GM23338 (cell line): ENCODE results near the gene ZNF83. TPM values are rescaled to one million over a fixed set of nuclear protein-coding genes. Genes with fewer than 3 reads are reported as not detected.

Source experiments
- ATAC-seq: fragments of 200-7000 bp; cut with Tn5 transposase; 3 replicates; pipeline ENCODE4 v1.9.1; 2020
- DNase-seq: peaks from one replicate; pipeline ENCODE4 v3.0.0-alpha.2; 2015; ENCODE audit warnings: low spot score
- H2AFZ ChIP-seq: fragments of 200-600 bp; sonication (generic); 2 replicates; pipeline ENCODE4 v1.8.0; 2016; ENCODE audit warnings: antibody characterized with exemption, mild to moderate bottlenecking, moderate library complexity
- H3F3A ChIP-seq: fragments of 200-600 bp; sonication (generic); replicated peaks from 2 replicates; pipeline ENCODE4 v1.8.0; 2017; ENCODE audit warnings: antibody characterized with exemption, mixed run types, low read depth
- H3K27ac ChIP-seq: fragments of 200-600 bp; sonication (generic); 2 replicates; pipeline ENCODE4 v1.6.1; 2016; ENCODE audit warnings: low read depth
- H3K27me3 ChIP-seq: fragments of 200-600 bp; sonication (generic); 2 replicates; pipeline ENCODE4 v1.8.0; 2016; ENCODE audit warnings: mild to moderate bottlenecking, mixed run types, moderate library complexity; ENCODE audit not compliant: insufficient read depth
- H3K36me3 ChIP-seq: fragments of 200-600 bp; sonication (generic); 2 replicates; pipeline ENCODE4 v1.8.0; 2016; ENCODE audit warnings: mild to moderate bottlenecking; ENCODE audit not compliant: insufficient read depth
- H3K4me1 ChIP-seq: fragments of 200-600 bp; sonication (generic); 2 replicates; pipeline ENCODE4 v1.8.0; 2016; ENCODE audit warnings: mild to moderate bottlenecking, moderate library complexity; ENCODE audit not compliant: insufficient read depth
- H3K4me2 ChIP-seq: fragments of 200-600 bp; sonication (generic); 2 replicates; pipeline ENCODE4 v1.7.1; 2017; ENCODE audit warnings: mixed run types
- H3K4me3 ChIP-seq: fragments of 200-600 bp; sonication (generic); 2 replicates; pipeline ENCODE4 v1.6.1; 2016; ENCODE audit warnings: mixed run types
- H3K79me2 ChIP-seq: fragments of 200-600 bp; sonication (generic); replicated peaks from 2 replicates; pipeline ENCODE4 v1.8.0; 2017; ENCODE audit warnings: mild to moderate bottlenecking; ENCODE audit not compliant: insufficient read depth
- H3K9me2 ChIP-seq: fragments of 200-600 bp; sonication (generic); 2 replicates; pipeline ENCODE4 v1.8.0; 2017; ENCODE audit not compliant: insufficient read depth
- H4K20me1 ChIP-seq: fragments of 200-600 bp; sonication (generic); replicated peaks from 2 replicates; pipeline ENCODE4 v1.8.0; 2017; ENCODE audit warnings: mild to moderate bottlenecking; ENCODE audit not compliant: insufficient read depth
- H3K27ac Mint-ChIP-seq: 2 replicates; pipeline ENCODE4 v1.8.0; 2020; ENCODE audit warnings: inconsistent platforms, mild to moderate bottlenecking, moderate library complexity, mixed read lengths
- H3K27me3 Mint-ChIP-seq: 3 replicates; pipeline ENCODE4 v1.8.0; 2022; ENCODE audit warnings: low read depth, mild to moderate bottlenecking, moderate library complexity, mixed read lengths, inconsistent platforms; ENCODE audit not compliant: insufficient read depth, poor library complexity
- H3K36me3 Mint-ChIP-seq: 3 replicates; pipeline ENCODE4 v1.8.0; 2021; ENCODE audit warnings: low read depth, mild to moderate bottlenecking, inconsistent platforms, moderate library complexity, mixed read lengths
- H3K4me1 Mint-ChIP-seq: 3 replicates; pipeline ENCODE4 v1.8.0; 2020; ENCODE audit warnings: mild to moderate bottlenecking, inconsistent platforms, mixed read lengths
- H3K4me3 Mint-ChIP-seq: 3 replicates; pipeline ENCODE4 v1.8.0; 2021; ENCODE audit warnings: moderate library complexity, mild to moderate bottlenecking, inconsistent platforms, mixed read lengths
- H3K9me3 Mint-ChIP-seq: 3 replicates; pipeline ENCODE4 v1.8.0; 2020; ENCODE audit warnings: moderate library complexity, mild to moderate bottlenecking, inconsistent platforms, mixed read lengths
- CREB1 ChIP-seq: fragments of 250-450 bp; sonication (Bioruptor Pico); IDR thresholded peaks from 2 replicates; pipeline ENCODE4 v1.5.0; 2020; ENCODE audit warnings: low read depth, mild to moderate bottlenecking, moderate library complexity
- CTCF ChIP-seq, 2 experiments: fragments of 200-600 bp in 1 of 2; sonication (generic) in 1 of 2; conservative IDR thresholded peaks; 2 replicates each; pipeline versions ENCODE4 v1.5.1 to v1.6.1; 2016 to 2017; ENCODE audit warnings: antibody characterized with exemption in 2 of 2, low read depth in 2 of 2, mild to moderate bottlenecking in 2 of 2, moderate library complexity in 1 of 2
- ETS1 ChIP-seq: IDR thresholded peaks from 2 replicates; pipeline ENCODE4 v1.6.1; 2016; ENCODE audit warnings: antibody characterized with exemption
- EZH2 ChIP-seq: fragments of 200-600 bp; sonication (generic); IDR thresholded peaks from one replicate; pipeline ENCODE4 v1.8.0; 2017; ENCODE audit warnings: antibody characterized with exemption, mild to moderate bottlenecking, low read depth; ENCODE audit not compliant: unreplicated experiment
- EZH2phosphoT487 ChIP-seq: fragments of 200-600 bp; sonication (generic); IDR thresholded peaks from one replicate; pipeline ENCODE4 v1.8.1; 2018; ENCODE audit warnings: antibody characterized with exemption; ENCODE audit not compliant: unreplicated experiment
- JUNB ChIP-seq: IDR thresholded peaks from one replicate; pipeline ENCODE4 v1.6.1; 2016; ENCODE audit warnings: antibody characterized with exemption; ENCODE audit not compliant: unreplicated experiment
- ZNF331 ChIP-seq: fragments of 250-450 bp; sonication (Bioruptor Pico); IDR thresholded peaks from 2 replicates; pipeline ENCODE4 v1.5.0; 2020; ENCODE audit warnings: low read depth, mild to moderate bottlenecking, moderate library complexity
- ZNF462 ChIP-seq: fragments of 250-450 bp; sonication (Bioruptor Pico); IDR thresholded peaks from 2 replicates; pipeline ENCODE4 v1.5.0; 2020; ENCODE audit warnings: mild to moderate bottlenecking, moderate library complexity
- polyA plus RNA-seq: library from polyadenylated mRNA; unstranded; fragments of >200 nt; fragmentation: Nextera tagmentation; extraction: Ambion mirVana; gene quantifications from 2 replicates; pipeline ENCODE4 v1.2.1, GENCODE V29; 2016
- total RNA-seq: library from RNA; depleted of rRNA; stranded (reverse); fragments of >200 nt; shearing (Covaris generic); gene quantifications from 2 replicates; pipeline ENCODE4 v1.2.3, GENCODE V29; 2014

ZNF83 gene
- total and polyA plus RNA-seq, 2 experiments from 2014 or later: 16.2 to 25.0 TPM

- Mint-ChIP-seq H3K27ac (no peak overlapping the region), H3K9me3 (no peaks in the 10 kb centered on the region; the same call in 2 of the 3 replicates), H3K27me3 (no peaks in the 10 kb centered on the region), H3K4me3 (no peak overlapping the region), H3K36me3 (peaks cover 47% of the 10 kb centered on the region), H3K4me1 (no peaks in the 10 kb centered on the region)
- Histone ChIP-seq H3K9me2 (no peaks in the 10 kb centered on the region), H3K27me3 (no peaks in the 10 kb centered on the region), H3K79me2 (0 out of 2 replicates have a peak, but pooled peaks cover 8% of the 10 kb centered on the region), H3K27ac (no peak overlapping the region), H3K4me2 (no peak overlapping the region), H4K20me1 (peaks cover 6% of the 10 kb centered on the region; the same call in 1 of the 2 replicates), H3K4me1 (no peaks in the 10 kb centered on the region), H3K36me3 (no peaks in the 10 kb centered on the region; the same call in 1 of the 2 replicates), H2AFZ (no peak overlapping the region), H3K4me3 (no peak overlapping the region), H3F3A (no peaks in the 10 kb centered on the region)
- DNase-seq: peak; percentile 57
- ATAC-seq: peak; percentile 81
- TF ChIP-seq CTCF (conservative IDR thresholded peaks at IDR 0.05; ENCODE audit: low read depth in 2 of 2) (peak; percentile 57 to 76), EZH2phosphoT487 (no peak), EZH2 (no peak)
These were observed 15.9 kb downstream of the ZNF83 start for GRCh38 chr19:52622261-52622660.

DNA sequence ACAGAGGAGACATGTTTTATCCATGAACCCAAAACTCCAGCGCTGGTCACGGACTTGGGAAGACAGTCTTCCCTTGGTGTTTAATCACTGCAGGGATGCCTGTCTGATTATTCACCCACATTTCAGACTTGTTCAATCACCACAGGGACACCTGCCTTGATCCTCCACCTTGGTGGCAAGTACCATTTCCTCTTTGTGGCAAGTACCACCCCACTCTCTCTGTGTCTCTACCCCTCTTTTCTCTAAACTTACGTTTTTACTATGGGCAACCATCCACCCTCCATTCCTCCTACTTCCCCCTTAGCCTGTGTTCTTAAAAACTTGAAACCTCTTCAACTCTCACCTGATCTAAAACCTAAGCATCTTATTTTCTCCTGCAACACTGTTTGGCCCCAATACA, 16.8 kb downstream of the ZNF83 start:
- peaks cover 2% of the 10 kb centered on the region for H3K36me3 ChIP-seq
- H3K4me1 Mint-ChIP-seq: no peaks in the 10 kb centered on the region
- no peak for TF ChIP-seq JUNB
- no peak for TF ChIP-seq ZNF331 (CRISPR knock-in tag)
- no peak for TF ChIP-seq CTCF (conservative IDR thresholded peaks at IDR 0.05; ENCODE audit: low read depth in 2 of 2)
- no peak for TF ChIP-seq EZH2phosphoT487
- no peak for TF ChIP-seq ETS1
- no peak for TF ChIP-seq ZNF462 (CRISPR knock-in tag)
- TF ChIP-seq CREB1: no peak

More for the DNA sequence above, 16.8 kb downstream of the ZNF83 start:
- Histone ChIP-seq H3K27ac (no peak overlapping the region), H3K27me3 (no peaks in the 10 kb centered on the region), H4K20me1 (peaks cover 6% of the 10 kb centered on the region; the same call in 1 of the 2 replicates), H3K4me1 (no peaks in the 10 kb centered on the region), H3F3A (no peaks in the 10 kb centered on the region), H3K4me2 (no peak overlapping the region), H3K4me3 (no peak overlapping the region), H2AFZ (no peak overlapping the region), H3K9me2 (no peaks in the 10 kb centered on the region), H3K79me2 (0 out of 2 replicates have a peak, but pooled peaks cover 8% of the 10 kb centered on the region)
- ATAC-seq (no peak), DNase-seq (no peak)
- H3K9me3 Mint-ChIP-seq: peaks cover 6% of the 10 kb centered on the region
- H3K27me3 Mint-ChIP-seq: no peaks in the 10 kb centered on the region
- H3K27ac Mint-ChIP-seq: no peak overlapping the region
- H3K4me3 Mint-ChIP-seq: no peak overlapping the region
- H3K36me3 Mint-ChIP-seq: peaks cover 56% of the 10 kb centered on the region
